Nephron progenitor cell (in vitro differentiated cells): ENCODE data around the gene TAPBPL.
A peak's percentile ranks its signal among the peaks of the same experiment; 100 is the strongest.

Experiments used
- DNase-seq: peaks from one replicate; pipeline ENCODE4 v3.0.0; 2021
- H3K27ac Mint-ChIP-seq: 2 replicates; pipeline ENCODE4 v1.8.0; 2021; ENCODE audit warnings: mild to moderate bottlenecking, moderate library complexity, mixed read lengths
- H3K27me3 Mint-ChIP-seq: 2 replicates; pipeline ENCODE4 v1.8.0; 2021; ENCODE audit warnings: mild to moderate bottlenecking, low read depth, mixed read lengths; ENCODE audit not compliant: poor library complexity
- H3K36me3 Mint-ChIP-seq: 2 replicates; pipeline ENCODE4 v1.8.0; 2021; ENCODE audit warnings: low read depth, mixed read lengths
- H3K4me1 Mint-ChIP-seq: 2 replicates; pipeline ENCODE4 v1.8.0; 2021; ENCODE audit warnings: mixed read lengths
- H3K4me3 Mint-ChIP-seq: 2 replicates; pipeline ENCODE4 v1.8.0; 2021; ENCODE audit warnings: mild to moderate bottlenecking, moderate library complexity, mixed read lengths
- H3K9me3 Mint-ChIP-seq: 2 replicates; pipeline ENCODE4 v1.8.0; 2021; ENCODE audit warnings: mild to moderate bottlenecking, moderate library complexity, mixed read lengths
- CTCF ChIP-seq: fragments of 200-600 bp; sonication (generic); IDR thresholded peaks from 2 replicates; pipeline ENCODE4 v1.5.0; 2021; ENCODE audit warnings: antibody characterized with exemption

TAPBPL gene

GRCh38 chr12:6450091-6450868, 1.6 kb upstream of the TAPBPL start:
- H3K36me3 Mint-ChIP-seq: peaks cover 8% of the 10 kb centered on the region

GRCh38 chr12:6450869-6451347, 934 bp upstream of the TAPBPL start:
- Mint-ChIP-seq H3K36me3 (peaks cover 8% of the 10 kb centered on the region), H3K9me3 (no peaks in the 10 kb centered on the region), H3K4me1 (peaks cover 61% of the 10 kb centered on the region), H3K27ac (peak overlapping the region; percentile 94), H3K27me3 (no peaks in the 10 kb centered on the region), H3K4me3 (peak overlapping the region; percentile 83)
- DNase-seq: no peak
- no peak for TF ChIP-seq CTCF

More at GRCh38 chr12:6450091-6450868, 1.6 kb upstream of the TAPBPL start:
- Mint-ChIP-seq H3K27ac (peak overlapping the region; percentile 94), H3K4me3 (peak overlapping the region; percentile 83), H3K27me3 (no peaks in the 10 kb centered on the region), H3K9me3 (no peaks in the 10 kb centered on the region), H3K4me1 (peaks cover 67% of the 10 kb centered on the region)
- TF ChIP-seq CTCF: no peak
- no peak for DNase-seq

- peaks cover 46% of the 10 kb centered on the region for H3K4me1 Mint-ChIP-seq
- H3K4me3 Mint-ChIP-seq: peak overlapping the region; percentile 83
- no peak for TF ChIP-seq CTCF
- H3K27me3 Mint-ChIP-seq: no peaks in the 10 kb centered on the region
- peak; percentile 14 for DNase-seq
- no peaks in the 10 kb centered on the region for H3K9me3 Mint-ChIP-seq
- peak overlapping the region; percentile 85 for H3K27ac Mint-ChIP-seq
- peaks cover 8% of the 10 kb centered on the region for H3K36me3 Mint-ChIP-seq
Observed at GRCh38 chr12:6452245-6452943, 552 bp downstream of the TAPBPL start.

GRCh38 chr12:6452944-6453630, 1.2 kb downstream of the TAPBPL start:
- no peak for TF ChIP-seq CTCF
- DNase-seq: no peak
- Mint-ChIP-seq H3K36me3 (peaks cover 2% of the 10 kb centered on the region), H3K27me3 (no peaks in the 10 kb centered on the region), H3K27ac (no peak overlapping the region), H3K4me1 (peaks cover 41% of the 10 kb centered on the region), H3K4me3 (peak overlapping the region; percentile 83), H3K9me3 (no peaks in the 10 kb centered on the region)

GRCh38 chr12:6457220-6457945, 5.5 kb downstream of the TAPBPL start:
- Mint-ChIP-seq H3K27me3 (peaks cover 2% of the 10 kb centered on the region), H3K4me1 (peaks cover 12% of the 10 kb centered on the region), H3K36me3 (peaks cover 11% of the 10 kb centered on the region), H3K9me3 (no peaks in the 10 kb centered on the region), H3K27ac (no peak overlapping the region), H3K4me3 (no peak overlapping the region)
- no peak for TF ChIP-seq CTCF
- DNase-seq: no peak
